H1 (cell line): ENCODE results near the gene ALPL. TPM values are rescaled to one million over a fixed set of nuclear protein-coding genes. Genes with fewer than 3 reads are reported as not detected.

Experiments used
- CTCF ChIA-PET: fragments of 300-600 bp; sonication (Branson Sonifier 250); formaldehyde crosslinking; loops from one replicate; lab custom pipeline; 2021; ENCODE audit not compliant: partially characterized antibody; lab: Charles Lee
- POLR2A ChIA-PET: fragments of 300-600 bp; sonication (Branson Sonifier 250); formaldehyde crosslinking; loops from one replicate; lab custom pipeline; 2021; ENCODE audit warnings: inconsistent platforms; ENCODE audit not compliant: partially characterized antibody; lab: Charles Lee
- DNase-seq, 2 experiments: peaks; one replicate each; pipeline versions ENCODE4 v3.0.0 to v3.0.0-alpha.2; 2010 to 2022; ENCODE audit warnings: low spot score in 2 of 2, low read depth in 1 of 2, mixed read lengths in 1 of 2
- FAIRE-seq: peaks from 2 replicates; lab custom pipeline; 2011; peaks lifted over from hg19 to GRCh38; lab: Jason Lieb, UNC
- H2AFZ ChIP-seq: 2 replicates; pipeline ENCODE4 v1.8.1; 2012; ENCODE audit warnings: low read length, inconsistent platforms
- H2AK5ac ChIP-seq: 2 replicates; pipeline ENCODE4 v1.6.1; 2013; ENCODE audit warnings: low read depth, low read length
- H2BK120ac ChIP-seq: replicated peaks from 2 replicates; pipeline ENCODE3; 2013; ENCODE audit warnings: low read depth, low read length, inconsistent platforms
- H2BK12ac ChIP-seq: 2 replicates; pipeline ENCODE4 v1.6.1; 2013; ENCODE audit warnings: low read depth, low read length
- H2BK15ac ChIP-seq: 2 replicates; pipeline ENCODE4 v1.6.1; 2013; ENCODE audit warnings: low read length
- H2BK20ac ChIP-seq: 2 replicates; pipeline ENCODE4 v1.6.1; 2013; ENCODE audit warnings: low read length
- H2BK5ac ChIP-seq: 2 replicates; pipeline ENCODE4 v1.6.1; 2013; ENCODE audit warnings: low read depth, low read length
- H3K14ac ChIP-seq: 2 replicates; pipeline ENCODE4 v1.6.1; 2013; ENCODE audit warnings: inconsistent platforms; ENCODE audit not compliant: insufficient read length
- H3K18ac ChIP-seq: 2 replicates; pipeline ENCODE4 v1.6.1; 2013; ENCODE audit warnings: low read length; ENCODE audit errors: extremely low read depth
- H3K23ac ChIP-seq: 2 replicates; pipeline ENCODE4 v1.6.1; 2013; ENCODE audit warnings: inconsistent platforms; ENCODE audit not compliant: insufficient read length
- H3K23me2 ChIP-seq: 2 replicates; pipeline ENCODE4 v1.6.1; 2013; ENCODE audit warnings: low read depth, low read length
- H3K27ac ChIP-seq: 2 replicates; pipeline ENCODE4 v1.6.1; 2011; ENCODE audit warnings: low read depth, low read length, inconsistent platforms
- H3K27me3 ChIP-seq, 4 experiments: replicated peaks in 1 of 4; 1 replicate in 1 of 4; 2 replicates in 3 of 4; pipeline versions ENCODE4 v1.6.1 to v1.8.1; 2011 to 2013; ENCODE audit warnings: low read length in 3 of 4, mild to moderate bottlenecking in 3 of 4, inconsistent platforms in 2 of 4, mixed read lengths in 2 of 4, moderate library complexity in 1 of 4; ENCODE audit not compliant: control insufficient read depth in 3 of 4, insufficient read depth in 3 of 4; ENCODE audit errors: extremely low read depth in 1 of 4
- H3K36me3 ChIP-seq, 4 experiments: 2 replicates each; pipeline versions ENCODE4 v1.6.1 to v1.8.1; 2011 to 2013; ENCODE audit warnings: mild to moderate bottlenecking in 4 of 4, low read length in 3 of 4, moderate library complexity in 2 of 4, control low read depth in 1 of 4, inconsistent platforms in 1 of 4; ENCODE audit not compliant: insufficient read depth in 4 of 4, control insufficient read depth in 2 of 4
- H3K4ac ChIP-seq: replicated peaks from 2 replicates; pipeline ENCODE3; 2013; ENCODE audit warnings: low read length, low read depth, mixed read lengths, inconsistent platforms; ENCODE audit not compliant: insufficient read length
- H3K4me1 ChIP-seq, 4 experiments: replicated peaks in 1 of 4; 1 replicate in 1 of 4; 2 replicates in 3 of 4; pipeline versions ENCODE4 v1.6.1 to v1.8.1; 2011 to 2013; ENCODE audit warnings: low read length in 3 of 4, inconsistent platforms in 2 of 4, mixed read lengths in 1 of 4; ENCODE audit not compliant: insufficient read depth in 4 of 4, control insufficient read depth in 3 of 4
- H3K4me2 ChIP-seq, 2 experiments: 2 replicates each; pipeline versions ENCODE4 v1.6.1 to v1.8.1; 2011 to 2013; ENCODE audit warnings: low read depth in 2 of 2, low read length in 2 of 2, control low read depth in 1 of 2, inconsistent platforms in 1 of 2, mild to moderate bottlenecking in 1 of 2; ENCODE audit not compliant: insufficient read depth in 1 of 2
- H3K4me3 ChIP-seq, 4 experiments: fragments of 200-600, 300-600 bp in 1 of 4; sonication (generic), shearing (Covaris generic), sonication (Bioruptor Twin) in 1 of 4; 2 replicates each; pipeline versions ENCODE4 v1.5.1 to v1.8.1; 2011 to 2016; ENCODE audit warnings: low read length in 4 of 4, low read depth in 3 of 4, control low read depth in 2 of 4, inconsistent platforms in 2 of 4, mild to moderate bottlenecking in 2 of 4, mixed read lengths in 1 of 4, moderate library complexity in 1 of 4; ENCODE audit not compliant: insufficient read depth in 2 of 4; ENCODE audit errors: extremely low read depth in 1 of 4
- H3K56ac ChIP-seq: replicated peaks from 2 replicates; pipeline ENCODE3; 2013; ENCODE audit warnings: low read depth, mild to moderate bottlenecking, mixed read lengths, low read length, inconsistent platforms; ENCODE audit not compliant: insufficient read length
- H3K79me1 ChIP-seq: 2 replicates; pipeline ENCODE4 v1.6.1; 2013; ENCODE audit warnings: low read depth, low read length, control low read depth
- H3K79me2 ChIP-seq, 2 experiments: 2 replicates each; pipeline versions ENCODE4 v1.6.1 to v1.8.1; 2012 to 2013; ENCODE audit warnings: low read length in 2 of 2, mild to moderate bottlenecking in 2 of 2, inconsistent platforms in 1 of 2; ENCODE audit not compliant: insufficient read depth in 2 of 2, control insufficient read depth in 1 of 2
- H3K9ac ChIP-seq, 4 experiments: replicated peaks in 1 of 4; 1 replicate in 1 of 4; 2 replicates in 3 of 4; pipeline versions ENCODE4 v1.6.1 to v1.8.1; 2011 to 2013; ENCODE audit warnings: low read depth in 3 of 4, low read length in 3 of 4, control low read depth in 2 of 4, mild to moderate bottlenecking in 2 of 4, moderate library complexity in 2 of 4, inconsistent platforms in 1 of 4; ENCODE audit errors: extremely low read depth in 1 of 4
- H3K9me3 ChIP-seq, 2 experiments: 2 replicates each; pipeline versions ENCODE4 v1.6.1 to v1.8.1; 2012 to 2013; ENCODE audit warnings: mild to moderate bottlenecking in 2 of 2, moderate library complexity in 2 of 2, control low read depth in 1 of 2, inconsistent platforms in 1 of 2, low read depth in 1 of 2, low read length in 1 of 2, mixed read lengths in 1 of 2; ENCODE audit not compliant: insufficient read depth in 2 of 2
- H4K20me1 ChIP-seq, 2 experiments: replicated peaks in 1 of 2; 2 replicates each; pipeline versions ENCODE3 to v1.8.1; 2011 to 2013; ENCODE audit warnings: inconsistent platforms in 2 of 2, low read length in 2 of 2, mild to moderate bottlenecking in 1 of 2; ENCODE audit not compliant: insufficient read depth in 2 of 2, control insufficient read depth in 1 of 2
- H4K5ac ChIP-seq: 2 replicates; pipeline ENCODE4 v1.6.1; 2013; ENCODE audit warnings: low read length, low read depth, mixed read lengths, inconsistent platforms; ENCODE audit not compliant: insufficient read length
- H4K8ac ChIP-seq: 2 replicates; pipeline ENCODE4 v1.8.0; 2013; ENCODE audit warnings: mild to moderate bottlenecking, moderate library complexity, low read length, inconsistent platforms; ENCODE audit not compliant: insufficient read depth; ENCODE audit errors: extremely low read depth
- H4K91ac ChIP-seq: replicated peaks from 2 replicates; pipeline ENCODE3; 2013; ENCODE audit warnings: low read length, mixed read lengths, inconsistent platforms; ENCODE audit not compliant: insufficient read length
- CEBPB ChIP-seq: IDR thresholded peaks from 2 replicates; pipeline ENCODE4 v1.6.1; 2012; ENCODE audit warnings: low read depth, low read length
- KDM1A ChIP-seq: fragments of 200-600, 300-600 bp; sonication (generic); IDR thresholded peaks from 2 replicates; pipeline ENCODE4 v1.7.1; 2016; ENCODE audit warnings: mild to moderate bottlenecking, low read length, borderline replicate concordance
- POLR2A ChIP-seq, 2 experiments: IDR thresholded peaks; 1 replicate in 1 of 2; 2 replicates in 1 of 2; pipeline ENCODE4 v1.6.1; 2011; ENCODE audit warnings: low read depth in 2 of 2, low read length in 2 of 2, mild to moderate bottlenecking in 2 of 2; ENCODE audit errors: control extremely low read depth in 1 of 2
- RFX5 ChIP-seq: IDR thresholded peaks from 2 replicates; pipeline ENCODE4 v1.6.1; 2011; ENCODE audit warnings: low read depth, low read length, improper control_type of control experiment, borderline replicate concordance
- WGBS, 2 experiments: shearing (Covaris generic) in 1 of 2; methylation state at CpG; one replicate each; pipeline versions ENCODE4 v1.1.6 to v1.1.7; 2013 to 2015; ENCODE audit warnings: low lambda C conversion rate in 2 of 2, mixed read lengths in 2 of 2, inconsistent platforms in 1 of 2, low coverage in 1 of 2, missing lambda C conversion rate in 1 of 2; ENCODE audit not compliant: insufficient replicate concordance in 2 of 2, insufficient coverage in 1 of 2, insufficient read length in 1 of 2; ENCODE audit errors: extremely low coverage in 1 of 2, missing lambda C conversion rate in 1 of 2; 5-methylcytosine and 5-hydroxymethylcytosine counted together
- polyA plus RNA-seq, 7 experiments: library from polyadenylated mRNA; depleted of rRNA in 3 of 7; stranded (reverse) in 5 of 7; unstranded in 2 of 7; fragments of >200 nt in 5 of 7; fragments of 200-250 nt in 2 of 7; gene quantifications; 1 replicate in 5 of 7; 2 replicates in 1 of 7; 4 replicates in 1 of 7; pipeline versions ENCODE4 v1.2.1 to v1.2.3, GENCODE V29; 2011 to 2013; ENCODE audit warnings: missing spikeins in 2 of 7, mixed read lengths in 2 of 7
- total RNA-seq: library from RNA; stranded (reverse); fragmentation: NEBNext Ultra II Directional; extraction: Animal tissue kit (Norgen Biotek cat#: 25700); gene quantifications from 2 replicates; pipeline ENCODE4 v1.2.1, GENCODE V29; 2021

The ALPL gene
- total and polyA plus RNA-seq, 2 of the 8 experiments (the other 6 are each of a cell fraction or from before 2014, with no cell fraction given) = 175 to 362 TPM

DNA sequence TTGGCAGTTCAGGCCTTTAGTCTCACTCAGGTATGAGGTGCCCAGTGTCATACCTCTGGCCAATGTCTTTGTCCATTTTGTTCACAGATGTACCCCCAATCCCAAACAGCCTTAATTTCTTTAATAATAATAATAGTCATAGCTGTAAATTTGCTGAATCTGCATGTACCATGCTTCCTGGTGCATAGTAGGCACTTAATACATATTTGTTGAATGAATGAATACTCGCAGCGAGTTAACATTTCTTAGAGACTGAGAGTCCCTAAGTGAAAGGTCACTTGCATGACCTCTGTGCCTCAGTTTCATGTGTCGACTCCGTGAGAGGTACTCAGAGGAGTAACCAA is 12.5 kb downstream of the ALPL start:
- no peak overlapping the region for H4K8ac ChIP-seq
- no peak overlapping the region for H2AK5ac ChIP-seq
- H3K56ac ChIP-seq = no peak overlapping the region
- peaks cover 12 to 24% (median 16%) of the 10 kb centered on the region in 4 experiments for H3K4me1 ChIP-seq
- WGBS, 2 experiments = 91% methylated on average over 4 of the region's 4 CpGs; no CpG with 5 or more reads in 1 of the 2 experiments
- peaks cover 18% of the 10 kb centered on the region for H3K79me1 ChIP-seq
- no peak overlapping the region for H3K23ac ChIP-seq
- no peak overlapping the region for H2BK120ac ChIP-seq
- CTCF ChIA-PET = interaction anchor here (0.6 to 26.3 kb wide), 5 partner anchors 10 to 153 kb away, joined by 3 to 372 read pairs (median 4); no protein-coding TSS in a partner anchor
- H4K5ac ChIP-seq = no peak overlapping the region
- H3K9ac ChIP-seq = no peak overlapping the region
- H3K27me3 ChIP-seq = no peaks in the 10 kb centered on the region
- POLR2A ChIA-PET = interaction anchor here (1.2 to 1.5 kb wide), 3 partner anchors 12 to 15 kb away, joined by 3 to 8 read pairs (median 6); partner anchors contain the start of gene ALPL
- no peak overlapping the region for H3K18ac ChIP-seq
- no peaks in the 10 kb centered on the region for H3K9me3 ChIP-seq
- no peak overlapping the region for H2BK12ac ChIP-seq
- FAIRE-seq (no peak), DNase-seq (no peak)
- H3K79me2 ChIP-seq = peaks cover 0 to 59% of the 10 kb centered on the region in 2 experiments; a peak in 3 of 4 replicates
- no peak overlapping the region for H3K4me3 ChIP-seq
- peaks cover 8 to 29% of the 10 kb centered on the region in 2 experiments for H4K20me1 ChIP-seq
- H3K14ac ChIP-seq = no peak overlapping the region
- H3K4ac ChIP-seq = no peak overlapping the region
- H2BK5ac ChIP-seq = no peak overlapping the region
- no peak overlapping the region for H2AFZ ChIP-seq
- H3K4me2 ChIP-seq = no peak overlapping the region
- H3K36me3 ChIP-seq = no peaks in the 10 kb centered on the region
- no peak overlapping the region for H2BK15ac ChIP-seq
- no peak overlapping the region for H3K27ac ChIP-seq
- no peak overlapping the region for H4K91ac ChIP-seq
- no peaks in the 10 kb centered on the region for H3K23me2 ChIP-seq
- no peak overlapping the region for H2BK20ac ChIP-seq
- TF ChIP-seq RFX5 = no peak
- TF ChIP-seq KDM1A = no peak
- no peak for TF ChIP-seq CEBPB
- no peak for TF ChIP-seq POLR2A (IDR thresholded peaks at IDR 0.05; ENCODE audit: control extremely low read depth in 1 of 2, low read depth in 2 of 2, low read length in 2 of 2)
